GM21390 (cell line): ENCODE data around the gene BARHL1.

Source experiments
- ATAC-seq: cut with Tn5 transposase; IDR thresholded peaks from one replicate; pipeline ENCODE4 v1.9.1; 2021; ENCODE audit not compliant: unreplicated experiment

The BARHL1 gene

DNA sequence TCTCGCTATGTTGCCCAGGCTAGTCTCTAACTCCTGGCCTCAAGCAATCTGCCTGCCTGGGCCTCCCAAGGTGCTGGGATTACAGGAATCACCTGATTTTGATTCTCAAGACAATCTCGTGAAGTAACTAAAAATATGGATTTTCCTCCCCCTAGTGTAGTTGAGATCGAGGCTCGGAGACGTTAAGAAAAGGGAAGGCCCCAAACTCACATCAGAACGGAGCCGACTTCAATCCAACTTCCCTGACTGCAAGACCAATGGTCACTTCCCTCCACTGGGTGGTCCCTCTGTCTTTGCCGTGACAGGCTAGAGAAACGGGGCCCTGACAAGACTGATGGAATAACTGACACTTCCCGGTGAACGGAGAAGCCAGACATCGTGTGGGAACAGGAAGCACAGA is 28.3 kb downstream of the BARHL1 start:
- ATAC-seq = no peak

GRCh38 chr9:132614324-132614723 is 31.9 kb downstream of the BARHL1 start:
- no peak for ATAC-seq

GRCh38 chr9:132615774-132616173 is 33.4 kb downstream of the BARHL1 start:
- no peak for ATAC-seq

DNA sequence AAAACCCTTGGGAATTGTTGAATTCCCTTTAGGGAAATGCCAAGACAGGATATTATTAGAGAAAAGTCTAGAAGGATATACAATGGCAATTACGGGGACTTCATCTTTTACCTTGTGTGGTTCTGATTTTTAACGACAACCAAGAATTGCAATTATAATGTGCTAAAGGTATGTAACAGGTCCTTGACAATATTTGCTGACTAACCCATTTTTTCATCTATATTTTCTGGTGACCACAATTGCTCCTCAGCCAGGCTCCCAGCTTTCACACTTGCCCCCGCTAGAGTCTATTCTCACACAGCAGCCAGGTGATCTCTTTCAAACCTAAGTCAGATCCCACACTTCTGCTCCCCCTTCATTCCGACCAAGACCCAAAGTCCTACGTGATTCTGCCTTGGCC is 34.3 kb downstream of the BARHL1 start:
- ATAC-seq = no peak

- no peak for ATAC-seq
These were observed 39.8 kb downstream of the BARHL1 start for GRCh38 chr9:132622159-132622558.

DNA sequence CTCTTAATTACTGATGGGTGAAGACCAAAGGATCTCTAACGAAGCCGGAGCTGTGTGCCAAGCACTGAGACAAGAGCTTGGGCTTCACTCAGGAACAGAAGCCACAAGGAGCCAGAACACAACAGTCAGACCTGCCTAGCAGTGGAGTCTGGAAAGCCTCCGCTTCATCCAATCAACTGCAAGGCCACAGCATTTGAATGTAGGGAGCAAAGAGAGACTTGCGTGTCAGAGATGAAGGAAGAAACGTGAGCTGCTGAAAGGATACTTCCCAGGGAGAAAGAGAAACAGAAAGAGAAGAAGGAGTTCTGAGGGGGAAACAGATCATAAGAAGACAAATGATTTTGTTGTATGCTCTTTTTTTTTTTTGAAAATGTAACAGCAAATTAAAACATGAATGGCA is 43.9 kb downstream of the BARHL1 start:
- ATAC-seq = no peak

DNA sequence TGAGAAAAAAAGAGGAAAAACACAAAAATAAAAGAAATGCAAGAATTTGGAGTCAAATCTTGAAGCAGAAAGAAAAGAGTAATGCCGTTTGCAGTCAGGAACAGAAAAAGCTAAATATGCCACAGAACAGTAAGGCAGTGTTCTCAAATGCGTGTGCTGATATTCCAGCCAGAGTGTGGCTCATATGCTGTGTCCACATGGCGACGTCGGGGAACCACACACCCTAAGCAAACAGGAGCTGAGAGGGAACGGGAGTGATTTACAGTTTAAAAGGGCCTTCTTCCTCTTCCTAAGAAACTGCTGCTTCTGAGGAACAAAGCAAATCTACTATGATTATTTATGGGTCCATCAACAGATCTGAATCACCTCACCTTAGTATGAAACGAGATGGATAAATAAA is 44.7 kb downstream of the BARHL1 start:
- no peak for ATAC-seq

- ATAC-seq = no peak
These were observed 45.2 kb downstream of the BARHL1 start for GRCh38 chr9:132627594-132627993.

DNA sequence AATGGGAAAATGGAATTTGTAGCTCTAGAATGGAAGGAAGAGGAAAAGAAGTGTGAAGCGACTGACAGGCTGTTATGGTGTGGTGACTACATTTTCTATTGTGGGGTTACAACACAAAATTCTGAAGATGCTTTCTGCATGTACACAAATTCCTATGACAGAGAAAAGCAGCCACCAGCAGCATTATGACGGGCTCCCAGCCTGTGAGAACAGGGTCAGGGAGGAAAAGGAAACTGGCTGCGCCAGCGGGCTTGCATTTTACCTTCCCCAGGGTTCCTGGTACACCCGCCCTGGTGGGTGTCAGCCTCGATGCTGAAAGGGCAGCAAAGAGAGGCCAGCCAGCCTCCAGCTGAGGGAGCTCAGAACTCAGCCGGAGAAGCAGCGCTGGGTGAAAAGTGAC is 46.3 kb downstream of the BARHL1 start:
- no peak for ATAC-seq

- no peak for ATAC-seq
These were observed 47.7 kb downstream of the BARHL1 start for GRCh38 chr9:132630116-132630515.

DNA sequence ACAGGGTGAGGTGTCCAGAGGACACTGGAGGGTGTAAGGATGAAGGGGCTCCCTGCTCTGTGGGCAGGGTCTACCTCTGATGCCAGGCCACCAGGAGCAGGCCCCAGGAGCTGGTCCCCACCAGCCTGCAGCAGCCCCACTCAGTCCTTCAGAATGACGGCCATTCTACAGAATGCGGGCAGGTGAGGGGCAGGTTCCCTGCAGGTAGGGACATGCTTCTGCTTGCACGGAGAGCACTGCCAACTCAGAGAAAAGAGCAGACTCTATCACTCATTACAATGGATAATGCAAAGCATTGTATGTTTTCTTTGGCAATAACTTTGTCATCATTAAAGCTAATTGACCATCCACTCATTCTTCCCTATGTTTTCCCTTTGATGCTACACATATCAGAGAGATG is 48.4 kb downstream of the BARHL1 start:
- no peak for ATAC-seq

GRCh38 chr9:132631280-132631679 is 48.9 kb downstream of the BARHL1 start:
- no peak for ATAC-seq

DNA sequence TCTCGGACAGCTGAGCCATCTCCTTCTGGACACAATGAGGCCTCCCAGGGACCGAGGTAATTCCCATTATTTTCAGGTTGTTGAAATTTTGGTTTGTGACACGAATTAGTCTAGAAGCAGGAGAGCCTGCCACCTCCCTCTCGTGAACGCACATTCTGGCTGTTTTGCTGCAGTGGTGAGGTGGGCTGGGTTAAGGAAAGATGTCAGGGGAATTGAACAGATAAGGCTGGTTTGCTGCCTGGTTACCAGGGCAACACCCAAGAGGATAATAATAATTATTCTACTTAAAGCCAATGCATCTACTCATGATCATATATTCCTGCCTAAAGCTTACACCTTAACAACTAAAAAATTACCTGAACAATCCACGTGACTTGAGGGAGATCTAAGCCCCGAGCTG is 49.3 kb downstream of the BARHL1 start:
- ATAC-seq = no peak

- no peak for ATAC-seq
These were observed 50.2 kb downstream of the BARHL1 start for GRCh38 chr9:132632413-132633129.

DNA sequence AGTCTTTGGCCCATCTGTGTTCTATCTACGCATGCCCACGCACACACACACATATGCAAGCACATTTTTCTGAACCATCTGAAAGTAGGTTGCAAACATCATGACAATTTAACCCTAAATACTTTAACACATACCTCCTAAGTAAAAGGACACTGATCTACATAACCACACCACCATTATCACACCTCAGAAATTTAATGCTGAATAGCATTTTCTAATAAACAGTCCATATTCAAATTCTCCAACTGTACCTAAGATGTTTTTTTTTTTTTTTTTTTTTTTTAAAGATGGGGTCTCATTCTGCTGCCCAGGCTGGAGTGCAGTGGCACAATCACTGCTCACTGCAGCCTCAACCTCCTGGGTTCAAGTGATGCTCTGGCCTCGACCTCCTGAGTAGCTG is 51.9 kb downstream of the BARHL1 start:
- no peak for ATAC-seq

- ATAC-seq = no peak
These were observed 54.9 kb downstream of the BARHL1 start for GRCh38 chr9:132637351-132637750.

- ATAC-seq = no peak
These were observed 55.4 kb downstream of the BARHL1 start for GRCh38 chr9:132637801-132638200.

DNA sequence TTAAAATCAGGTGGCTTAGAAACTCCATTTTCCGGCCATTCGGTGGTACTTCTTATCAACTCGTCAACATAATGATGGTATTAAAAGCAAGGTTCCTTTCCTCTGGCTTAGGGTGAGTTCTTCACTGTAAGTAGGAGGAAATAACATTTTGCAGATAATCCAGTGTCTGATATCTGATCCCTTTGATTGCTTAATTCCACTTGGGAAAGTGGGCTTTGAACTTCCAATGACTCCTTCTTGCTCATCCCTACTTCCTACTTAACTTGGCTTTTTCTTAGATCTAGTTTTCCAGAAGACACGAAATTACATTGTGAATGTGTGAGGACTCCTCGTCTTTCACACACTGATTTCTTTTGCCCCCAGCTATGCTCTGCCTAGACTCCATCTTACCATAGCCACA is 55.8 kb downstream of the BARHL1 start:
- no peak for ATAC-seq

- ATAC-seq = no peak
These were observed 56.9 kb downstream of the BARHL1 start for GRCh38 chr9:132639322-132639721.
